Right ventricle myocardium inferior (tissue), 1 donor: ENCODE data around the gene CDKL5. TPM values are rescaled to one million over a fixed set of nuclear protein-coding genes. Genes with fewer than 3 reads are reported as not detected.
A peak's percentile ranks its signal among the peaks of the same experiment; 100 is the strongest.

Experiments used
- ATAC-seq: fragments of 200-7000 bp; cut with Tn5 transposase; one replicate; pipeline ENCODE4 v1.9.1; 2020; ENCODE audit warnings: mild to moderate bottlenecking, moderate library complexity
- DNase-seq: peaks from one replicate; pipeline ENCODE4 v3.0.0; 2021; ENCODE audit errors: missing footprints
- intact Hi-C: fragments of 100-400 bp; cut with DNase I; formaldehyde crosslinking; loops from one replicate; pipeline ENCODE4 v1.11.0; 2022
- total RNA-seq: library from RNA; stranded (reverse); fragmentation: NEBNext Ultra II Directional; extraction: Animal tissue kit (Norgen Biotek cat#: 25700); gene quantifications from one replicate; pipeline ENCODE4 v1.2.1, GENCODE V29; 2021
- donor health status: DM: no; HTN: yes; CAD: no; lungs with severe emphysema.

CDKL5 gene
- total RNA-seq, 1 donor from 2014 or later = 8.1 TPM

GRCh38 chrX:18672008-18672407 is 246.6 kb downstream of the CDKL5 start, which contains the start of gene RS1:
Gene RS1 (minus strand): TSS chrX:18672108. CDS start chrX:18672068, 40 bp downstream.
- intact Hi-C loops = loop anchor here (5.0 kb wide), 2 partner anchors 200 to 215 kb away; no protein-coding TSS in a partner anchor
- DNase-seq (no peak), ATAC-seq (no peak)

- ATAC-seq (peak; percentile 59), DNase-seq (no peak)
- intact Hi-C loops = loop anchor here (5.0 kb wide), 2 partner anchors 198 to 213 kb away; no protein-coding TSS in a partner anchor
Observed at GRCh38 chrX:18674417-18674787, 249.0 kb downstream of the CDKL5 start.

- intact Hi-C loops = loop anchor here (5.0 kb wide), 4 partner anchors 92 to 248 kb away; partner anchors contain the start of gene CDKL5
- ATAC-seq = peak; percentile 93
- DNase-seq = peak; percentile 87
Observed at GRCh38 chrX:18674788-18675735, 249.7 kb downstream of the CDKL5 start.

GRCh38 chrX:18676050-18676449 is 250.6 kb downstream of the CDKL5 start:
- intact Hi-C loops = loop anchor here (5.0 kb wide), 2 partner anchors 91 to 249 kb away; partner anchors contain the start of gene CDKL5
- DNase-seq (no peak), ATAC-seq (no peak)

GRCh38 chrX:18676470-18676869 is 251.1 kb downstream of the CDKL5 start:
- intact Hi-C loops = loop anchor here (5.0 kb wide), 2 partner anchors 91 to 249 kb away; partner anchors contain the start of gene CDKL5
- DNase-seq (no peak), ATAC-seq (no peak)

- intact Hi-C loops = loop anchor here (5.0 kb wide), 2 partner anchors 90 to 250 kb away; partner anchors contain the start of gene CDKL5
- DNase-seq = no peak
- ATAC-seq = no peak
Observed at GRCh38 chrX:18677161-18677869, 251.9 kb downstream of the CDKL5 start.

GRCh38 chrX:18681996-18682395 is 256.6 kb downstream of the CDKL5 start:
- ATAC-seq (no peak), DNase-seq (no peak)
- intact Hi-C loops = no loop called here

- intact Hi-C loops = no loop called here
- no peak for DNase-seq
- ATAC-seq = no peak
Observed at GRCh38 chrX:18682979-18683387, 257.6 kb downstream of the CDKL5 start.

- ATAC-seq (no peak), DNase-seq (no peak)
- intact Hi-C loops = no loop called here
Observed at GRCh38 chrX:18687856-18688495, 262.6 kb downstream of the CDKL5 start.

- ATAC-seq = no peak
- intact Hi-C loops = no loop called here
- DNase-seq = no peak
Observed at GRCh38 chrX:18691431-18691830, 266.0 kb downstream of the CDKL5 start.

- ATAC-seq (no peak), DNase-seq (no peak)
- intact Hi-C loops = no loop called here
Observed at GRCh38 chrX:18692541-18692940, 267.1 kb downstream of the CDKL5 start.

- intact Hi-C loops = no loop called here
- DNase-seq = no peak
- ATAC-seq = no peak
Observed at GRCh38 chrX:18696653-18697052, 271.2 kb downstream of the CDKL5 start.

GRCh38 chrX:18698737-18699650 is 273.6 kb downstream of the CDKL5 start:
- DNase-seq (no peak), ATAC-seq (no peak)
- intact Hi-C loops = no loop called here

GRCh38 chrX:18701621-18702361 is 276.4 kb downstream of the CDKL5 start:
- ATAC-seq (no peak), DNase-seq (no peak)
- intact Hi-C loops = no loop called here

GRCh38 chrX:18702362-18703195 is 277.2 kb downstream of the CDKL5 start:
- no peak for DNase-seq

More at GRCh38 chrX:18702362-18703195, 277.2 kb downstream of the CDKL5 start:
- intact Hi-C loops = no loop called here
- no peak for ATAC-seq
